Measurements from ENCODE around the gene LRRC8C.
"Not testable (repeated sequence)": the region's sequence is repeated elsewhere in the genome, so short reads cannot be mapped to it uniquely, and the experiment has no call there.

The LRRC8C gene

DNA sequence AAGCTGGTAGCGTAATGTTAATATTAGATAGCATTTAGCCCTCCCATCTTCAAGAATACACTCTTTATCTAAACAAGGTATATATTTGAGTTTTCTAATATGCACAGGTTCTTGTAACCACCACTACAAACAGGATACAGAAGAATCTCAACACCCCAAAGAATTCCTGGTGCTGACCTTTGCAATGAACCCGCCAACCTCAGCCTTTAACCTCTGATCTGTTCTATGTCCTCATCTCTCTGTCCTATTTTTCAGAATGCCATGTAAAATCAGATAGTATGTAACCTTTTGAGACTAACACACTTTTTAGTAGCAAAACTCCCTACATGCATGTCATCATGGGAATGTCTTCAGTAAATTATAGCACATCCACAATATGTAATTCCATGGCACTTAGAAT, 71.1 kb downstream of the LRRC8C start:
- DNase-seq (ENCODE audit: low spot score): no peak

- not testable (repeated sequence) for DNase-seq (ENCODE audit: low spot score)
Measured at GRCh38 chr1:89704885-89705284, 72.0 kb downstream of the LRRC8C start.

DNA sequence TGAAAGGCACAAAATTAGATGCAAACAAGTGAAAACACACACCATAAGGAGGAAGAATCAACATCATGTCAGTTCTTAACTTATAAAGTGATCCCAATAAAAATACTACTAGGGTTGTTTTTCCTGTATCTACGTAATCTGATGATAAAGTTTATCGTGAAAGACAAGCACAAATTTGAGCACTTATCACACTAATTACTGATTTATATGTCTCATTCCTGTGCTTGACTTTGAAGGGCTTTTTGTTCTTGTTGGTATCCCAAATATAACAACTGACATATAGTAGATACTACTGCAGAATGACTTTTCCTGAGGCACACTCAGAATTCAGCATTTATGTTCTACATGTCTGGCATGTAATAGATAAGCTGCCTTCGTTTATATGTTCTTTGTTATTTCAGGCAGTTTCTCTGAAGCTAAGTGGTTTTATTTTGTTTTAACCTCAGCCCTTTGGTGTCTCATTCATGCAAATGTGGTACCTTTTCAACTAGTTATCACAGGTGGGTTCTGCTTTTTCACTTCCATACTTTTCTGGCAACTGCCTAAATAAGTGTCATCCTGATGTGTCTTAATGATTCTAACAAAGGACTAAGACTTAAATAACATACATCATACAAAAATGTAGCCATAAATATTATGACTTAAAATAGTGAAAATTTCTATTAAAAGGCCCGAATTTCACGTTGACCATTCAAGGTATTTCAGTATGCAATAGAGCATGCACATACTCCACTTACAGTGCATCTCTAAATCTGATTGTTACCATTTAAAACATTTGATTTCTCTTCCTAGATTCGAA, 73.2 kb downstream of the LRRC8C start:
- no peak for DNase-seq (ENCODE audit: low spot score)

DNA sequence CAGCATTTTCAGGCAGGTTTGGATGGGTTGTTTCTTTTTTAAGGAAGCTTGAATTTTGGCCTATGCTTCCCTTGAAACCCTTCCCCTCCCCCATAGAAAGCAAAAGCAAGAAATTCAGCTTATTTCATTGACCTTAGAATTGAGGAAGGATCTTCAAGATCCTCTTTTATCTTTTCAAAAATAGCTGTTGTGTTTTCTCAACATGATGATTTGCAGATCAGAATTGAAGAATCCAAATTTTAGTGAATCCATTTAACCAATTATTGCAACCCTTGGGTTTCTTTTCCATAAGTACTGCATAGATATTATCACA, 73.7 kb downstream of the LRRC8C start:
- DNase-seq (ENCODE audit: low spot score): no peak

DNA sequence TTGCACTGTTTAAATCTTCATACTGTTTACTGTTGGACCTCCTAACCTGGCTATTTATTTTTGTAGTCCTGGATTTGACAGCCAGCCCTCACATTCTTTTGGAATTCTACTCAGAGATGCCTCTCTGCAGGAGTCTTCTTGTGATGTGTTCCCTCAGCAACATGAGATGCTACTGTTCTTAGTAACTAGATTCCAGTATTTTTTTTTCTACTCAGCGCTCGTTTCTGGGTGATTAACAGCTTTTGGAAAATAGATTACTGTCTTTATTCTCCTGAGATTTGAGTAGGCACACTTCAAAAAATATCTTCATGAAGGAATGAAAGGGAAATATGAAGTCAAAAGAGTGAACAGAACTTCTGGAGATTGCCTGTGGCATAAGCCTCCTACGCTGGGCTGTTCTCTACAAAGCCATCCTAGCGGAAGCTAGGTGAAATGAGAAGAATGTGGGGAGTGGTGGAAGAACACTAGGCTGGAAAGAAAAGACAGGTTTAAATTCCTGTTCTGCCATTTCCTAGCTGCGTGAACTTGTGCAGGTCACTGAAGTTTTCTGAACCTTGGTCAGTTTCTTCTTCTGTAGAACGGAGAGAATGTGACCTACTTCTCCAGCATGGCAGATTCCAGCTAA, 75.9 kb downstream of the LRRC8C start:
- DNase-seq (ENCODE audit: low spot score): no peak

- DNase-seq (ENCODE audit: low spot score): no peak
Measured at GRCh38 chr1:89710498-89711139, 77.7 kb downstream of the LRRC8C start.

DNA sequence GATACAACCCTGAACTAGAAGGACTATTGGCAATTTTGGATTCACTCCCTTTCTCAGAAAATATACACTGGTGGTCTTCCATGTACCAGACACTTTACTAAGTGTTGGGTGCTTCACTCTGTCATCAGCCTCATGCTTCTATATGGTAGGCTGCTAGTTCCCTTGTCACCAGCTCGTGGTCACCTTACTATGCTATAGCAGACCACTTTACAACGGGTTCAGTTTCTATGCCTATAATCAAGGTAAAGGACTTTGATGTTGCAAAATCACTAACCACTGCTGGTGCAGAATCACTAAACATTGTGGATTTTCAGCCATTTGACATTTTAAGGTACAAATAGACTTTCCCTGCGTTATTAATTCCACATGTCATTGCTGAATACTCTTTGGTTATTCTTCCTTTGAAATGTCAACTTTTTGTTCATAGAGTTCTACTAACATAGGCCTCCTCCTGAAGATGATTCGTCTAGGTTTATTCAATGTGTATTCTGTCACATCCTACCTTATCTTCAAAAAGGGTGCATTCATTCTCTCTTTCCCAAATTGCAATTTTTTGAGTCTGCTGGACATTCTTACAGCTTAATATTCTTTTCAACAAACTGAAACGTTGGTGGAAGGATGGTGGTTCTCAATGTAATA, 78.3 kb downstream of the LRRC8C start:
- DNase-seq (ENCODE audit: low spot score): no peak

DNA sequence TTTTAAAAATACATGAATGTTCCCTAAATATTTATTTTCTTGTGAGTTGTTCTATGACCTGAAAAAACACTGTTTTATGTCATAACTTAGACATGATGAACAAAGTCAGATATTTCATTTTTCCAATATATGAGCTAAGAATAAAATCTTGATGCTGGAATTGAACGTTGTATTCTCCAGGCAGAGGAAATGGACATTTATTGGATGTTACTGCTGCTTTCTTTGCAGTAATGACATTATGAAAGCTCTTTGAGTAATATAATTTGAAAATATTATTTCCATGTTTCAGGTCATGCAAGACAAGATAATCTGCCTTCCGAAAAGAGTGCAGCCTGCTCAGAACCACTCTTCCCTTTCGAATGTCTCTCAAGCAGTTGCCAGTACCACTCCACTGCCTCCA, 79.5 kb downstream of the LRRC8C start:
- no peak for DNase-seq (ENCODE audit: low spot score)

- no peak for DNase-seq (ENCODE audit: low spot score)
Measured at GRCh38 chr1:89715677-89716076, 82.8 kb downstream of the LRRC8C start.

GRCh38 chr1:89719502-89720306, 86.8 kb downstream of the LRRC8C start:
- no peak for DNase-seq (ENCODE audit: low spot score)

GRCh38 chr1:89720839-89721238, 87.9 kb downstream of the LRRC8C start:
- DNase-seq (ENCODE audit: low spot score): no peak

DNA sequence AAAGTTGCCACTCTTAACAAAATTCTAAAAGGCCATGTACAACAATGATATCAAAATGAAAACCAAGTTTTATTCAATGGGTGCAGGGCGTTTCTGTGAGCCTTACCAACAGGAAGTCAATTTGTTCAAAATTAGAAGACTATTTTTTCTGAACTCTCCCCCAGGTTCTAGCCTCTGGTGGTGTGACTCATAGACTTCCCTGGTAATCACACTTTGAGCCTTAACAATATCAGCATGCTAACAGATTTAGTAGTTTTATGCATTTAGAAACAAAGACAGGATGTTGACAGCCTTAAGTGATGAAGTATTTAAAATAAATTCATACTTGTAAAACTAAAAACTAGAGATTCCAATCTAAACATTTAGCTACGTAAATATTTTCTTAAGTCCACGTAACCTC, 88.4 kb downstream of the LRRC8C start:
- no peak for DNase-seq (ENCODE audit: low spot score)

DNA sequence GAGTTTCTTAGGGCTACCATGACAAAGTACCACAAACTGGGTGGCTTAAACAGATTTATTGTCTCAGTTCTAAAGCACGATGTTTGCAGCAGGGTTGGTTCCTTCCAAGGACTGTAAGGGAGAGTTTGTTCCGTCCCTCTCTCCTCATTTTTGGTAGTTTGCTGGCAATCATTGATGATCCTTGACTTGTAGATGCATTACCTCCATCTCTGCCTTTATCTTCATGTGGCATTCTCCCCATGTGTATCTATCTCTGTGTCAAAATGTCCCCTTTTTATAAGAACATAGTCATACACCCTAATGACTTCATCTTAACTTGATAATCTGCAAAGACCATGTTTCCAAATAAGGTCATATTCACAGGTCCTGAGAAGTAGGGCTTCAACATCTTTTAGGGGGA, 90.2 kb downstream of the LRRC8C start:
- DNase-seq (ENCODE audit: low spot score): no peak

DNA sequence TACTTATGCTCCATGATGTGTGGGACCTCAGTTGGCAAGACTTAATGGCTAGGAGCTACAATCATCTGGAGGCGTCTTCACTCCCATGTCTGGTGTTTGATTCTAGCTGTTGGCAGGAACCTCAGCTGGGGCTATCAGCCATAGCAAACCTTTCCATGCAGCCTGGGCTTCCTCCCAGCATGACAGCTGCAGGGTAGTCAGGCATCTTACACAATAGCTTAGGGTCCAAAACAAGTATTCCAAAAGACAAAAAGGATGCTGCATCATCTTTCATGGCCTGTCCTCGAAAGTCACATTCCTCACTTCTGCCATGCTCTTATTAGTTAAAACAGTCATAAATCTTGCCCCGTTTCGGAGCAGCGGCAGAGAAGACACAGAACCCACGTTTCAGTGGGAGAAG, 90.9 kb downstream of the LRRC8C start:
- DNase-seq (ENCODE audit: low spot score): peak; percentile 58

- peak; percentile 27 for DNase-seq (ENCODE audit: low spot score)
Measured at GRCh38 chr1:89724369-89725010, 91.6 kb downstream of the LRRC8C start.

DNA sequence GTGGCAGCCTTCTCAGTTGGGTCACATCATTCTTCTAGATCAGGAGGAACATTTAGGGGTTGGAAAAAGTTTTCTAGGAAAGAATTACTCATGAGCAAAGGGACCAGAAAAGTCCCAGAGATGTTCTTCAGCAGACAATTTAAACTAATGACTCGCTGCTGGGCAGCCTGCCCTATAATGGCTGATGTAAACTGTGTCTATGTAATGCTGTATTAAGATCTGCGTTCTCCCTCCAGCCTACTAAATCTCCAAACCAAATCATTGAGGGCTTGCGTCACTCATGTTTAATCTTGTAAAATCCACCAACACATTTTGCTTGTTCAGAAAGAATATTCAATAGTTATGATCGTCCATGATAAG, 92.1 kb downstream of the LRRC8C start:
- DNase-seq (ENCODE audit: low spot score): peak; percentile 65

DNA sequence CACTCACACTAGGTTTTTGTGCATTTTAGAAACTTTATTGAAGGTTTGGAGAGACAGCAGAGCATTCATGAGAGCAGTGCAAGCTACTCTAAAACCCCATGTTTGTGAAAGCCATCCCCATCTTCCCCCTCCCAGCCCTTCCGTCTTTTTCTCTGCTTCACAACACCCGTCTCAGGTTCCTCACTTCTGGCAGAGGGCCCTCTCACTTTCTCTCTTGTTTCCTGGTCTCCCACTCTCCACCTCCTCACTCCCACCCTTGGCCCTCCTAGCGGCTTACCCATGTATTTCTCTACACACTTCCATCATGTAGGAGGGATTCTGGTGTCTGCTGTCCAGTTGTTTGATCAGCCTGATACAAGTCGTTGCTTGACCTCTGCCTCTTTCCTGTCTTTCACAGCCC, 92.7 kb downstream of the LRRC8C start:
- no peak for DNase-seq (ENCODE audit: low spot score)

DNA sequence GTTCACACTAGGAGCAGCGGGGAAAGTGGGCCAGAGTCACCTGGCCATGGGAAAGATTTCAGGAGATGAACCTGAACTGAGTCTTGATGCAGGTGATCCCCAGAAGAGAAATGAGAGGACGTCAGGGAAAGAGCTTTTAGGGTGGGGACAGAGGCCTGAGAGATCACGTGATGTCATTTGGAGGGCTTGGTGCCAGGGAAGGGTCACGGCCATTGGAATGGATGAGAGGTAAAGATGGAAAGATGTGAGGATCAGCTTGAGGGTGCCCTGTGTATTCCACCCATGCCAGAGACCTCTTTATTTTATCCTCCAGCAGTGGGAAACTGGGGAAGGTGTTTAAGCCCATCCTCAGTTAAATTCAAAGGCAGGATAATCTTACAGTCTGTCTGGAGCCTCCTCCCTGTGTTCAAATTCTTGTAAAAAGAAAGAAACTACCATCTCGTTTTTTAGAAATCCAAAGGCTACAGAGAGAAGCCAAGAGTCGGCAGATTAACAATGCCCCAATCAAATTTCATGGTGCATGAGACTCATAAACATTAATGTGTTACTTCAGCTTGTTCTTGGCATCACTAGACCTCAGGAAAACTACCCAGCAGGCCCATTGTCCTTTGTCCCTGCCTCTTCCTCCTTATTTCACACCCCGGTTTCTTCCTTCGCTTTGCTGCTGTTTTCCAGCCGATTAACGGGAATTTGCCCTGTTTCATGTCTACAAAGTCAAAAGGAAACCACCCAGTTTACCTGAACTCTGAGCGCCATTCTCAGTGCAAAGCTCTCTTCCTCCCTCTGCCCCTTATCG, 94.8 kb downstream of the LRRC8C start:
- DNase-seq (ENCODE audit: low spot score): no peak

GRCh38 chr1:89728381-89728780, 95.5 kb downstream of the LRRC8C start:
- no peak for DNase-seq (ENCODE audit: low spot score)

DNA sequence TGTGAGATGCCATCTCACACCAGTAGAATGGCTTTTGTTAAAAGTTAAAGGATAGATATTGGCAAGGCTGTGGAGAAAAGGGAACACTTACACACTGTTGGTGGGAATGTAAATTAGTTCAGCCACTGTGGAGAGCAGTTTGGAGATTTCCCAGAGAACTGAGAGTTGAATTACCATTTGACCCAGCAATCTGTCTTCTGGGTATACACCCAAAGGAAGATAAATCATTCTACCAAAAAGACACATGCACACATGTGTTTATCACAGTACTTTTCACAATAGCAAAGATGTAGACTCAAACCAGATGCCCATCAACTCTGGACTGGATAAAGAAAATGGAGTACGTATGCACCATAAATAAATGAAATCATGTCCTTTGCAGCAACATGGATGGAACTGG, 99.3 kb downstream of the LRRC8C start:
- DNase-seq (ENCODE audit: low spot score): no peak

DNA sequence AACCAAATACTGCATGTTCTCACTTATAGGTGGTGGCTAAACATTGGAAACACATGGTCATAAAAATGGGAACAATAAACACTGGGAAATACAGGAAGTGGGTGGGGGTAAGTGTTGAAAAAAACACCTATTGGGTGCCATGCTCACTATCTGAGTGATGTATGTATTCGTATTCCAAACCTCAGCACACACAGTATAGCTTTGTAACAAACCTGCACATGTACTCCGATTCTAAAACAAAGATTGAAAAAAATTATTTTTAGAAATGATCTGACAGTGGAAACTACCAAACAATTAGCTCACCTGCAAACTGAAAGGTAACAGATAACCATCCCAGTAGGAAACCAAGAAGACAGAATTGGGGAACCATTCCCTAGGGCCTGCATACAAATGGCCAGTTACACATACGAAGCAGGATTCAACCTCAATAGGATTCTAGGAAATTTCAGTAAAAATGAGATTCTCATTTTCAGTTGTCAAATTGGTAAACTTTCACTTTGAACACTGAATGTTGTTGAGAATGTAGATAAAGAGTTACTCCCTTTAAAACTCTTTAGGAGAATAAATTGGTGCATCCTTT, 99.8 kb downstream of the LRRC8C start:
- DNase-seq (ENCODE audit: low spot score): no peak
